ENCODE data around the gene GPR173.

Gene GPR173

GRCh38 chrX:53004811-53005210, 43.8 kb upstream of the GPR173 start:
- ChIA-PET CTCF (interaction anchor here (1.6 kb wide), 1 partner anchor 9 kb away, joined by 4 read pairs; no protein-coding TSS in a partner anchor), POLR2A (no interaction called here)
- no peak overlapping the region for H3K4me3 ChIP-seq (ENCODE audit: low read depth, low read length)
- no peak for TF ChIP-seq CTCF (IDR thresholded peaks at IDR 0.05; ENCODE audit: insufficient read depth, low read length, missing control alignments)
- DNase-seq (ENCODE audit: low read depth, low spot score) = no peak

- ChIA-PET CTCF (interaction anchor here (1.6 kb wide), 1 partner anchor 9 kb away, joined by 4 read pairs; no protein-coding TSS in a partner anchor), POLR2A (no interaction called here)
- DNase-seq (ENCODE audit: low read depth, low spot score) = no peak
- TF ChIP-seq CTCF (IDR thresholded peaks at IDR 0.05; ENCODE audit: insufficient read depth, low read length, missing control alignments) = no peak
- H3K4me3 ChIP-seq (ENCODE audit: low read depth, low read length) = no peak overlapping the region
Observed at GRCh38 chrX:53005327-53005726, 43.3 kb upstream of the GPR173 start.

- no peak for TF ChIP-seq CTCF (IDR thresholded peaks at IDR 0.05; ENCODE audit: insufficient read depth, low read length, missing control alignments)
- no peak overlapping the region for H3K4me3 ChIP-seq (ENCODE audit: low read depth, low read length)
- ChIA-PET POLR2A (no interaction called here), CTCF (no interaction called here)
- DNase-seq (ENCODE audit: low read depth, low spot score) = no peak
Observed at GRCh38 chrX:53009032-53009431, 39.6 kb upstream of the GPR173 start.

- no peak for TF ChIP-seq CTCF (IDR thresholded peaks at IDR 0.05; ENCODE audit: insufficient read depth, low read length, missing control alignments)
- H3K4me3 ChIP-seq (ENCODE audit: low read depth, low read length) = no peak overlapping the region
- CTCF ChIA-PET = no interaction called here
- DNase-seq (ENCODE audit: low read depth, low spot score) = no peak
- POLR2A ChIA-PET = no interaction called here
Observed at GRCh38 chrX:53013291-53013690, 35.3 kb upstream of the GPR173 start.

GRCh38 chrX:53018627-53019026, 30.0 kb upstream of the GPR173 start:
- no peak overlapping the region for H3K4me3 ChIP-seq (ENCODE audit: low read depth, low read length)
- CTCF ChIA-PET = interaction anchor here (1.2 kb wide), 1 partner anchor 22 kb away, joined by 4 read pairs; no protein-coding TSS in a partner anchor
- no peak for DNase-seq (ENCODE audit: low read depth, low spot score)
- POLR2A ChIA-PET = no interaction called here
- no peak for TF ChIP-seq CTCF (IDR thresholded peaks at IDR 0.05; ENCODE audit: insufficient read depth, low read length, missing control alignments)

GRCh38 chrX:53022381-53022780, 26.2 kb upstream of the GPR173 start:
- H3K4me3 ChIP-seq (ENCODE audit: low read depth, low read length) = no peak overlapping the region
- no peak for DNase-seq (ENCODE audit: low read depth, low spot score)
- ChIA-PET CTCF (no interaction called here), POLR2A (no interaction called here)
- no peak for TF ChIP-seq CTCF (IDR thresholded peaks at IDR 0.05; ENCODE audit: insufficient read depth, low read length, missing control alignments)

All from AG04449 (cell line).